ENCODE data around the gene CWF19L2. TPM values are rescaled to one million over a fixed set of nuclear protein-coding genes. Genes with fewer than 3 reads are reported as not detected.

The CWF19L2 gene
- total RNA-seq, 1 experiment from 2014 or later: 10.0 TPM

DNA sequence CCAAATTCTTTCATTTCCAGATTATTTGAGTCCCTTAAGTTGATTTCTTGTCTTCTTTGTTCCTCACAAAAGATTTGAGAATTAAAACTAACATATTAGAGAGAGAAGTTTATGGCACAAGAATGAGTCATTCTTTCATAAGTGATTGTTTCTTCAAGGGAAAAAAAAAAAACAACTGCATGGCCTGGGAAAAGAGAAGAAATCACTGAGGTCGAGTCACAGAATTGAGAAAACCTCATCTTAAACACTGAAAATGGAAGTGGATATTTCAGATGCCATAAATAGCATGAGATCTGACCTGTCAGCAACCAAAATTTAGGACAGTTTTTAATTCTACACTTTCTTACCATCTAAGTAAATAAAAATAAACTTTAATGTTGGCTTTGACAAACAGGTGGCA lies 87.2 kb downstream of the CWF19L2 start:
- CTCF ChIA-PET: no interaction called here
- Mint-ChIP-seq H3K9me3 (ENCODE audit: low read depth, unreplicated experiment) (no peaks in the 10 kb centered on the region), H3K36me3 (ENCODE audit: insufficient read depth, unreplicated experiment) (no peaks in the 10 kb centered on the region), H3K27ac (ENCODE audit: unreplicated experiment) (no peak overlapping the region), H3K4me3 (ENCODE audit: low read depth, unreplicated experiment) (no peak overlapping the region), H3K4me1 (ENCODE audit: low read depth, unreplicated experiment) (no peaks in the 10 kb centered on the region), H3K27me3 (ENCODE audit: unreplicated experiment) (no peaks in the 10 kb centered on the region)
- BruUV-seq (replicated peaks): no TSS peak
- TF ChIP-seq, protein P1, sequence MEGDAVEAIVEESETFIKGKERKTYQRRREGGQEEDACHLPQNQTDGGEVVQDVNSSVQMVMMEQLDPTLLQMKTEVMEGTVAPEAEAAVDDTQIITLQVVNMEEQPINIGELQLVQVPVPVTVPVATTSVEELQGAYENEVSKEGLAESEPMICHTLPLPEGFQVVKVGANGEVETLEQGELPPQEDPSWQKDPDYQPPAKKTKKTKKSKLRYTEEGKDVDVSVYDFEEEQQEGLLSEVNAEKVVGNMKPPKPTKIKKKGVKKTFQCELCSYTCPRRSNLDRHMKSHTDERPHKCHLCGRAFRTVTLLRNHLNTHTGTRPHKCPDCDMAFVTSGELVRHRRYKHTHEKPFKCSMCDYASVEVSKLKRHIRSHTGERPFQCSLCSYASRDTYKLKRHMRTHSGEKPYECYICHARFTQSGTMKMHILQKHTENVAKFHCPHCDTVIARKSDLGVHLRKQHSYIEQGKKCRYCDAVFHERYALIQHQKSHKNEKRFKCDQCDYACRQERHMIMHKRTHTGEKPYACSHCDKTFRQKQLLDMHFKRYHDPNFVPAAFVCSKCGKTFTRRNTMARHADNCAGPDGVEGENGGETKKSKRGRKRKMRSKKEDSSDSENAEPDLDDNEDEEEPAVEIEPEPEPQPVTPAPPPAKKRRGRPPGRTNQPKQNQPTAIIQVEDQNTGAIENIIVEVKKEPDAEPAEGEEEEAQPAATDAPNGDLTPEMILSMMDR (IDR thresholded peaks at IDR 0.05; ENCODE audit: unreplicated experiment): no peak
- intact Hi-C loops (cut with micrococcal nuclease; ENCODE audit: unreplicated experiment): no loop called here
- no peak for DNase-seq

DNA sequence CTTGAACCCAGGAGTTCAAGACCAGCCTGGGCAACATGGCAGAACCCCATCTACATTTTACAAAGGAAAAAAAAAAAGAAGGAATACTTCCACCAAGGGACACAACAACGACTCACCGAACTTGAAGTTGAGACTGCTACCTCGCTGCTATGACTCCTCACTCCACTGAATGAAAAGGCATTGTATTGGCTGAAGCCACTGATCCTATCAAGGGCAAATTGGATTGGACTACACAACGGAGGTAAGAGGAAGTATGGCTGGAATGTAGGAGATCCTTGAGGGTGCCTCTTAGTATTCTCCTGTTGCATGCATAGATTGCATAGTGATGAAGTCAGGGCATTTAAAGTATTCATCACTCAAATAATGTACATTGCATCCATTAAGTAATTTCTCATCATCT lies 97.9 kb downstream of the CWF19L2 start:
- no TSS peak for BruUV-seq (replicated peaks)
- Mint-ChIP-seq H3K4me3 (ENCODE audit: low read depth, unreplicated experiment) (no peak overlapping the region), H3K27ac (ENCODE audit: unreplicated experiment) (no peak overlapping the region), H3K36me3 (ENCODE audit: insufficient read depth, unreplicated experiment) (no peaks in the 10 kb centered on the region), H3K9me3 (ENCODE audit: low read depth, unreplicated experiment) (no peaks in the 10 kb centered on the region), H3K27me3 (ENCODE audit: unreplicated experiment) (no peaks in the 10 kb centered on the region), H3K4me1 (ENCODE audit: low read depth, unreplicated experiment) (no peaks in the 10 kb centered on the region)
- CTCF ChIA-PET: no interaction called here
- intact Hi-C loops (cut with micrococcal nuclease; ENCODE audit: unreplicated experiment): no loop called here
- DNase-seq: no peak
- TF ChIP-seq, protein P1 (IDR thresholded peaks at IDR 0.05; ENCODE audit: unreplicated experiment): no peak

DNA sequence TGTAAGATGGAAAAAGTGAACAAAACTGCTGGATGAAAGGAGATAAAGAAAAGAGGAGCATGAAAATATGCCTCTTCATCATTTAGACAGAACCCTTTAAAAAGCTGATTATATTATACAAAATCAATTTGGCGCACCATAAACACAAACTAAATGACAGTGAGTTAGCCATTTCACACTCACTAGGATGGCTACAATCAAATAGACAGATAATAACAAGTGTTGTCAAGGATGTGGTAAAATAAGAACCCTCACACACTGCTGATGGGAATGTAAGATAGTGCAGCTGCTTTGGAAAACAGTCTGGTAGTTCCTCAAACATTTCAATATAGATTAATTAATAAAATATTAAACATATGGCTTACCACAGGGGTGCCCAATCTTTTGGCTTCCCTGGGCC lies 99.7 kb downstream of the CWF19L2 start:
- H3K27me3 Mint-ChIP-seq (ENCODE audit: unreplicated experiment): no peaks in the 10 kb centered on the region
- no peaks in the 10 kb centered on the region for H3K36me3 Mint-ChIP-seq (ENCODE audit: insufficient read depth, unreplicated experiment)
- H3K27ac Mint-ChIP-seq (ENCODE audit: unreplicated experiment): no peak overlapping the region
- DNase-seq: no peak
- BruUV-seq (replicated peaks): no TSS peak
- no peak overlapping the region for H3K4me3 Mint-ChIP-seq (ENCODE audit: low read depth, unreplicated experiment)
- H3K9me3 Mint-ChIP-seq (ENCODE audit: low read depth, unreplicated experiment): no peaks in the 10 kb centered on the region
- no peaks in the 10 kb centered on the region for H3K4me1 Mint-ChIP-seq (ENCODE audit: low read depth, unreplicated experiment)
- CTCF ChIA-PET: interaction anchor here (0.6 kb wide), 1 partner anchor 641 kb away, joined by 5 read pairs; no protein-coding TSS in a partner anchor
- intact Hi-C loops (cut with micrococcal nuclease; ENCODE audit: unreplicated experiment): no loop called here
- TF ChIP-seq, protein P1 (IDR thresholded peaks at IDR 0.05; ENCODE audit: unreplicated experiment): no peak

DNA sequence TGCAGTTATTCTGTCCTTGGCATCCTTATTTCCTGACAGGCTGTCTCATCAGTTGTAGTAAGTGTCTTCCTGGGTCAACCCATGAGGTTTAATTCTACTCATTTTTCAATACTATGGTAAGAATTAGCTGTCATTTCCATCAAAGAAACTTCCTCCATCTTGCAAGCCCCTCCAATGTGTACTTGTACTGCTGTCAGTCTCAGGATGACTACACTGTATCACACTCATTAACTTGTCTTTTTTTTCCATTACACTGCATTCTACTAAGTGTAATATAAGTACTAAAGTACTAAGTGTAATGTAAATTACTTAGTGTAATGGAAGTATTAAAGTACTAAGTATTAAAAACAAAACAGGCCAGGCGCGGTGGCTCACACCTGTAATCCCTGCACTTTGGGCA lies 102.8 kb downstream of the CWF19L2 start:
- no peak for DNase-seq
- Mint-ChIP-seq H3K27me3 (ENCODE audit: unreplicated experiment) (no peaks in the 10 kb centered on the region), H3K4me3 (ENCODE audit: low read depth, unreplicated experiment) (no peak overlapping the region), H3K4me1 (ENCODE audit: low read depth, unreplicated experiment) (no peaks in the 10 kb centered on the region), H3K36me3 (ENCODE audit: insufficient read depth, unreplicated experiment) (no peaks in the 10 kb centered on the region), H3K27ac (ENCODE audit: unreplicated experiment) (no peak overlapping the region), H3K9me3 (ENCODE audit: low read depth, unreplicated experiment) (no peaks in the 10 kb centered on the region)
- CTCF ChIA-PET: no interaction called here
- TF ChIP-seq, protein P1 (IDR thresholded peaks at IDR 0.05; ENCODE audit: unreplicated experiment): no peak
- no TSS peak for BruUV-seq (replicated peaks)
- intact Hi-C loops (cut with micrococcal nuclease; ENCODE audit: unreplicated experiment): no loop called here

Measured in Calu3 (cell line).